ENCODE measurements around the gene DOK7.
"Not testable (repeated sequence)": the region's sequence is repeated elsewhere in the genome, so short reads cannot be mapped to it uniquely, and the experiment has no call there.

DNA sequence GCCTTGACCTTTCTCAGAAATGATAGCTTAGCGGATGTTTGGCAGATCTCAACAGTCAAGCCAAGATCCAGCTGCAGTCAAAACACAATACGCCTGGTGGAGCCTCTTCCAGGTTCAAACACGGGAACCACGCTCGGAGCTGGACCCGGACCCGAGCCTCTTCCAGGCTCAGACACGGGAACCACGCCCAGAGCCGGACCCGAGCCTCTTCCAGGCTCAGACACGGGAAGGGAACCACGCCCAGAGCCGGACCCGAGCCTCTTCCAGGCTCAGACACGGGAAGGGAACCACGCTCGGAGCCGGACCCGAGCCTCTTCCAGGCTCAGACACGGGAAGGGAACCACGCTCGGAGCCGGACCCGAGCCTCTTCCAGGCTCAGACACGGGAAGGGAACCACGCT, 48.5 kb downstream of the DOK7 start:
- TF ChIP-seq, protein P1, sequence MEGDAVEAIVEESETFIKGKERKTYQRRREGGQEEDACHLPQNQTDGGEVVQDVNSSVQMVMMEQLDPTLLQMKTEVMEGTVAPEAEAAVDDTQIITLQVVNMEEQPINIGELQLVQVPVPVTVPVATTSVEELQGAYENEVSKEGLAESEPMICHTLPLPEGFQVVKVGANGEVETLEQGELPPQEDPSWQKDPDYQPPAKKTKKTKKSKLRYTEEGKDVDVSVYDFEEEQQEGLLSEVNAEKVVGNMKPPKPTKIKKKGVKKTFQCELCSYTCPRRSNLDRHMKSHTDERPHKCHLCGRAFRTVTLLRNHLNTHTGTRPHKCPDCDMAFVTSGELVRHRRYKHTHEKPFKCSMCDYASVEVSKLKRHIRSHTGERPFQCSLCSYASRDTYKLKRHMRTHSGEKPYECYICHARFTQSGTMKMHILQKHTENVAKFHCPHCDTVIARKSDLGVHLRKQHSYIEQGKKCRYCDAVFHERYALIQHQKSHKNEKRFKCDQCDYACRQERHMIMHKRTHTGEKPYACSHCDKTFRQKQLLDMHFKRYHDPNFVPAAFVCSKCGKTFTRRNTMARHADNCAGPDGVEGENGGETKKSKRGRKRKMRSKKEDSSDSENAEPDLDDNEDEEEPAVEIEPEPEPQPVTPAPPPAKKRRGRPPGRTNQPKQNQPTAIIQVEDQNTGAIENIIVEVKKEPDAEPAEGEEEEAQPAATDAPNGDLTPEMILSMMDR (IDR thresholded peaks at IDR 0.05), result not testable (repeated sequence)
- not testable (repeated sequence) for TF ChIP-seq POLR2A (IDR thresholded peaks at IDR 0.05)

All from body of pancreas (tissue), 4 donors.